ENCODE results near the gene URGCP. TPM values are rescaled to one million over a fixed set of nuclear protein-coding genes. Genes with fewer than 3 reads are reported as not detected.

The URGCP gene
- total RNA-seq, 1 experiment from 2014 or later = 28.0 TPM

DNA sequence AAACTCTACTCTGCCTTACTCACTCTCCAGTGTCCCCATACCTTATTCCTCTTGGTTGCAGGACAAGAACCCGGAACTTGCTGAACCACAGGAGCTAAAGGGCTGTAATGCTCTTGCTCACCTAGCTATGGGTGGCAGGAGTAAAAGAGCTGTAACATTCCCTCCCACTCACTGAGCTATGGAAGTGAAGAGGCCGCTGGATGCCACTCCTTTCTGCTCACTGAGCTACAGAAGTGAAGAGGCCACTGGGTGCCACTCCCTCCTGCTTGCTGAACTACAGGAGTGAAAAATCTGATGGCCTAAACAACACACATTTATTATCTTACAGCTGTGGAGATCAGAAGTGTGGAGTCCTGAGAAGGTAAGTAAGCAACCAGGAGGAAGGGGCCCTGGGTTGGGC, 54.6 kb downstream of the URGCP start:
- Histone ChIP-seq H3K4me3 (replicated peaks in 1 of 2; ENCODE audit: low read depth in 1 of 2, low read length in 2 of 2) (no peak overlapping the region), H4K20me1 (ENCODE audit: insufficient read depth) (no peaks in the 10 kb centered on the region), H3K27me3 (ENCODE audit: insufficient read depth, low read length) (no peaks in the 10 kb centered on the region), H3K9ac (ENCODE audit: low read length) (no peak overlapping the region), H3K79me2 (ENCODE audit: insufficient read depth, low read length) (no peaks in the 10 kb centered on the region), H3K9me3 (ENCODE audit: control insufficient read depth in 1 of 2, insufficient read depth in 1 of 2, low read depth in 1 of 2, low read length in 2 of 2) (no peaks in the 10 kb centered on the region), H3K27ac (ENCODE audit: low read depth, low read length) (no peak overlapping the region), H3K9me2 (ENCODE audit: insufficient read depth) (no peaks in the 10 kb centered on the region), H3K4me2 (ENCODE audit: low read length) (no peak overlapping the region), H3K36me3 (ENCODE audit: control insufficient read depth in 1 of 2, insufficient read depth in 2 of 2, low read length in 2 of 2) (no peaks in the 10 kb centered on the region), H3K4me1 (ENCODE audit: control insufficient read depth in 1 of 2, insufficient read depth in 2 of 2, low read length in 2 of 2) (no peaks in the 10 kb centered on the region), H2AFZ (ENCODE audit: low read depth, low read length, poor library complexity, severe bottlenecking) (no peak overlapping the region)
- POLR2A ChIA-PET = no interaction called here
- intact Hi-C loops (cut with micrococcal nuclease) = no loop called here
- no peak for DNase-seq (ENCODE audit: low read depth, low spot score)
- BruUV-seq (replicated peaks) = no TSS peak
- TF ChIP-seq POLR2A (IDR thresholded peaks at IDR 0.05; ENCODE audit: borderline replicate concordance, extremely low read depth, insufficient read depth, insufficient read length) (no peak), FOSL1 (IDR thresholded peaks at IDR 0.05; ENCODE audit: low read depth) (no peak), ZBTB33 (IDR thresholded peaks at IDR 0.05; ENCODE audit: extremely low read depth, insufficient replicate concordance, low read length) (no peak), JUND (IDR thresholded peaks at IDR 0.05) (no peak), CBX3 (IDR thresholded peaks at IDR 0.05; ENCODE audit: low read depth) (no peak), CEBPB (IDR thresholded peaks at IDR 0.05; ENCODE audit: low read depth) (no peak), EZH2phosphoT487 (IDR thresholded peaks at IDR 0.05; ENCODE audit: borderline replicate concordance) (no peak), YY1 (IDR thresholded peaks at IDR 0.05; ENCODE audit: extremely low read depth, insufficient replicate concordance, low read depth, low read length) (no peak), REST (IDR thresholded peaks at IDR 0.05; ENCODE audit: low read depth) (no peak), ZFX (IDR thresholded peaks at IDR 0.05) (no peak), EGR1 (IDR thresholded peaks at IDR 0.05; ENCODE audit: low read depth) (no peak), SIN3A (IDR thresholded peaks at IDR 0.05; ENCODE audit: low read depth) (no peak), SP1 (IDR thresholded peaks at IDR 0.05; ENCODE audit: low read depth) (no peak), CTCF (IDR thresholded peaks at IDR 0.05 in 2 of 3, conservative IDR thresholded peaks at IDR 0.05 in 1 of 3; ENCODE audit: borderline replicate concordance in 1 of 3, insufficient read depth in 1 of 3, low read depth in 2 of 3, low read length in 2 of 3) (no peak), EZH2 (IDR thresholded peaks at IDR 0.05) (no peak), POLR2AphosphoS5 (IDR thresholded peaks at IDR 0.05; ENCODE audit: low read depth, low read length) (no peak)
- no peak for ATAC-seq
- RAD21 ChIA-PET (ENCODE audit: low non-redundant PET in 1 of 2, low total read pairs in 2 of 2, uncharacterized antibody in 2 of 2, unreplicated experiment in 2 of 2) = no interaction called here
- CTCF ChIA-PET = no interaction called here

Data from HCT116 (cell line).